GM10248 (cell line): Measurements from ENCODE around the gene MMP24OS.
"Not testable (repeated sequence)": the region's sequence is repeated elsewhere in the genome, so short reads cannot be mapped to it uniquely, and the experiment has no call there.

ENCODE experiments used
- CTCF ChIA-PET: fragments of 300-600 bp; sonication (Branson Sonifier 250); formaldehyde crosslinking; extraction: SDS; loops from one replicate; lab custom pipeline; 2021; ENCODE audit warnings: antibody characterized with exemption; lab: Yijun Ruan, JAX
- POLR2A ChIA-PET: fragments of 350-650 bp; sonication (Branson Sonifier 250); formaldehyde crosslinking; extraction: SDS; loops from one replicate; lab custom pipeline; 2020; ENCODE audit warnings: antibody characterized with exemption; lab: Yijun Ruan, JAX
- DNase-seq: peaks from one replicate; pipeline ENCODE4 v3.0.0; 2012; ENCODE audit errors: extremely low spot score
- TF ChIP-seq, protein P1 (sequence below): IDR thresholded peaks from 2 replicates; pipeline ENCODE4 v1.5.1; 2012; ENCODE audit warnings: mild to moderate bottlenecking, low read depth; ENCODE audit errors: extremely low read depth, missing control alignments, control extremely low read depth

The MMP24OS gene

DNA sequence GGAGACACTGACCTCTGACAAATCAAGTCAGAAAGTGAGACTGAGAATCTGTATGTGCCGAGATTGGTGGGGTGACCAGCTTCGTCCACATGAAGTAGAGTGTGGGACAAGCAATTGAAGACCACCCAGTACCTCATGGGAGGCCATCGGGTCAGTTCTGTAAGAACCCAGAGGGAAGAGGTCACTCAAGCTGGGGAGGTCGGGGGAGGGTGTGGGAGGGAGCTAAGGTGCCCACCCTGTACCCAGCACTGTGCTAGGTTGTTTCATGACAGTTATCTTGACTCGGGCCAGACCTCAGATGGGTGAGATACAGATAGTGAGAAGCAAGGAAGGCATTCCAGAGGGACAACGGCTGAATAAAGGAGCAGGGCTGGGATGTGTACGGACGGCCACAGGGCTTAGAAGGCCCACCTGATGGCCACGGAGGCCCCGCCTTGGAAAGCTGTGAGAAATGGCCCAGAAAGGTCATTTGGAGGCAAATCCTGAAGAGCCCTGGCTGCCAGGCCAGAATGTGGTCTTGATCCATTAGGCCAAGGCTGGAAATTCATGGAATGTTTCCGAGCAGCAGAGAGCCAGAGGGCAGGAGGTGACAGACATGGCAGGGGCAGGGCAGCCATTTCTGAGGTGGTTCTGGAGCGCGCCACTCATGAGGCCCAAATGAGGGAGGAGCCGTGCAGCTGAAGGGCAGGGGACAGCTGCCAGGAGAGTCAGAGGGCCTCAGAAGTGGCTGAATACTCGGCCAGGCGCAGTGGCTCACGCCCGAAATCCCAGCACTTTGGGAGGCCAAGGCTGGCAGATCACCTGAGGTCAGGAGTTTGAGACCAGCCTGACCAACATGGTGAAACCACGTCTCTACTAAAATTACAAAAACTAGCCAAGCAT lies 7.7 kb downstream of the MMP24OS start:
- DNase-seq, result no peak
- TF ChIP-seq, protein P1, sequence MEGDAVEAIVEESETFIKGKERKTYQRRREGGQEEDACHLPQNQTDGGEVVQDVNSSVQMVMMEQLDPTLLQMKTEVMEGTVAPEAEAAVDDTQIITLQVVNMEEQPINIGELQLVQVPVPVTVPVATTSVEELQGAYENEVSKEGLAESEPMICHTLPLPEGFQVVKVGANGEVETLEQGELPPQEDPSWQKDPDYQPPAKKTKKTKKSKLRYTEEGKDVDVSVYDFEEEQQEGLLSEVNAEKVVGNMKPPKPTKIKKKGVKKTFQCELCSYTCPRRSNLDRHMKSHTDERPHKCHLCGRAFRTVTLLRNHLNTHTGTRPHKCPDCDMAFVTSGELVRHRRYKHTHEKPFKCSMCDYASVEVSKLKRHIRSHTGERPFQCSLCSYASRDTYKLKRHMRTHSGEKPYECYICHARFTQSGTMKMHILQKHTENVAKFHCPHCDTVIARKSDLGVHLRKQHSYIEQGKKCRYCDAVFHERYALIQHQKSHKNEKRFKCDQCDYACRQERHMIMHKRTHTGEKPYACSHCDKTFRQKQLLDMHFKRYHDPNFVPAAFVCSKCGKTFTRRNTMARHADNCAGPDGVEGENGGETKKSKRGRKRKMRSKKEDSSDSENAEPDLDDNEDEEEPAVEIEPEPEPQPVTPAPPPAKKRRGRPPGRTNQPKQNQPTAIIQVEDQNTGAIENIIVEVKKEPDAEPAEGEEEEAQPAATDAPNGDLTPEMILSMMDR, result no peak
- POLR2A ChIA-PET, result no interaction called here
- CTCF ChIA-PET, result interaction anchor here (1.0 to 2.8 kb wide), 10 partner anchors 10 to 445 kb away, joined by 3 to 17 read pairs (median 4); partner anchors contain the start of genes EIF6 and NCOA6

DNA sequence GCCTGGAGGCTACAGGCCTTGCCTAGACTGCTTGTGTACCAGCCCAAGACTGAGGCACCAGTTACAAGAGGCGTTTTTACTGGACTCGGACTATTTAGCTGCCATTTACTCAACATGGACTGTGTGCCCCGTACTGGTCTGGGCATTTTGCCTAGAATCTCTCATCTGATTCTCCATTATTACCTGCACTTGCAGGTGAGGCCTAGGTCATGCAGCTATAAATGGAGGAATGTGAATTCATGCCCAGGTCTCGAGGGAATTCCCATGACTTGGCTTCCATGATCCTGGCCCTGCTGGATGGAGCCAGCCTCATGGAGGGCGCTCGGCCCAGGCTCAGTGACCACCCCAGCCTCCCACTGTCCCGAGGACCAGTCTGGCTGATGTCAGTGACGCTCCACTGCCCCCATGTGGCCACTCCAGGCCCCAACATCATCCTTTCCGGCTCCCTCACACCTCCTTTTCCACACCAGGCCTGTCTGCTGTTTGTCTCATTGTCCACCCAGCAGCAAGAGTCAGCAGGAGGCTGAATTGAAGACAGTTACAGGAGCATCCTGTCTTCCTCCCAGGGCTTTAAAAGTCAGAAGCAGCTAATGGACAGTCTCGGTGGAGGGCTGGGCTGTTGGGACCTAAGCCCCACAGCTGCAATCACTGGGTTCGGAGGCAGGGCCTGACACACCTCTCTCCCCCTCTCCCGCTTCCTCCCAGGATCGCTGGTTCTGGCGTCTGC lies 8.7 kb downstream of the MMP24OS start:
- peak; percentile 82 for DNase-seq
- ChIA-PET CTCF (interaction anchor here (0.6 to 2.8 kb wide), 16 partner anchors 8 to 444 kb away, joined by 3 to 17 read pairs (median 5); partner anchors contain the start of genes EIF6 and NCOA6), POLR2A (interaction anchor here (1.0 kb wide), 1 partner anchor 9 kb away, joined by 3 read pairs; the partner anchor contains the start of gene MMP24OS)
- TF ChIP-seq, protein P1, result peak; percentile 74

DNA sequence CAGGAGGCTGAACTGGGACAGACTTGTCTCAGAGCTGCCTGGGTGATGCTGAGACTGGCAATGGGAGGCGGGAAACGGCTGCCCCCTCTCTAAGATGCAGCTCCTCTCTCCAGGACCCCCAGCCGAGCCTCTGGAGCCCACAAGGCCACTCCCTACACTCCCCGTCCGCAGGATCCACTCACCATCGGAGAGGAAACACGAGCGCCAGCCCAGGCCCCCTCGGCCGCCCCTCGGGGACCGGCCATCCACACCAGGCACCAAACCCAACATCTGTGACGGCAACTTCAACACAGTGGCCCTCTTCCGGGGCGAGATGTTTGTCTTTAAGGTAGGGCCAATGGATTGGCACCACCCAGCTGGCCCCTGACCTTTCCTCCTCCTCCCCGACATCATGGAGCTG lies 10.8 kb downstream of the MMP24OS start:
- TF ChIP-seq, protein P1, result no peak
- ChIA-PET POLR2A (no interaction called here), CTCF (interaction anchor here (0.8 to 1.9 kb wide), 3 partner anchors 10 to 122 kb away, joined by 3 to 6 read pairs (median 4); no protein-coding TSS in a partner anchor)
- DNase-seq, result no peak

DNA sequence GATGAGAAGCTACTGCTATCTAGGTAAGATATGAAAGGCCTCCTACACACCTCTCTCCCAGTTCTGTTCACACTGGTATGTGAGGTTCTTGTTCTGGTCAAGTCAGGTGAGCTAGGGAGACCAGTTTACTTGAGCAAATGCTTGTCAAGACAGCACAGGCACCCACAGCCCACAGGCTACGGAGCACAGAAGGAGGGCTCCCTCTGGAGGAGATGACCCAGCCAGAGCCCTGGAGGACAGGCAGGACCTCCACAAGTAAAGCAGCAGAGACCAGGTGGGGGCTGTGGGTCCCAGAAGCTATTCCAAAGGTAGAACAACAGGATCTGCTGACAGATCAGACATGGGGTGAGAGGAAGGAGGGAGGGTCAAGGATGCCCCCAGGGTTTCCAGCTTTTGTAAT lies 13.2 kb downstream of the MMP24OS start:
- CTCF ChIA-PET, result interaction anchor here (0.9 to 1.6 kb wide), 3 partner anchors 11 to 183 kb away, joined by 3 to 4 read pairs (median 3); no protein-coding TSS in a partner anchor
- no peak for DNase-seq
- TF ChIP-seq, protein P1, result peak; percentile 5
- POLR2A ChIA-PET, result interaction anchor here (0.6 kb wide), 1 partner anchor 263 kb away, joined by 6 read pairs; no protein-coding TSS in a partner anchor

DNA sequence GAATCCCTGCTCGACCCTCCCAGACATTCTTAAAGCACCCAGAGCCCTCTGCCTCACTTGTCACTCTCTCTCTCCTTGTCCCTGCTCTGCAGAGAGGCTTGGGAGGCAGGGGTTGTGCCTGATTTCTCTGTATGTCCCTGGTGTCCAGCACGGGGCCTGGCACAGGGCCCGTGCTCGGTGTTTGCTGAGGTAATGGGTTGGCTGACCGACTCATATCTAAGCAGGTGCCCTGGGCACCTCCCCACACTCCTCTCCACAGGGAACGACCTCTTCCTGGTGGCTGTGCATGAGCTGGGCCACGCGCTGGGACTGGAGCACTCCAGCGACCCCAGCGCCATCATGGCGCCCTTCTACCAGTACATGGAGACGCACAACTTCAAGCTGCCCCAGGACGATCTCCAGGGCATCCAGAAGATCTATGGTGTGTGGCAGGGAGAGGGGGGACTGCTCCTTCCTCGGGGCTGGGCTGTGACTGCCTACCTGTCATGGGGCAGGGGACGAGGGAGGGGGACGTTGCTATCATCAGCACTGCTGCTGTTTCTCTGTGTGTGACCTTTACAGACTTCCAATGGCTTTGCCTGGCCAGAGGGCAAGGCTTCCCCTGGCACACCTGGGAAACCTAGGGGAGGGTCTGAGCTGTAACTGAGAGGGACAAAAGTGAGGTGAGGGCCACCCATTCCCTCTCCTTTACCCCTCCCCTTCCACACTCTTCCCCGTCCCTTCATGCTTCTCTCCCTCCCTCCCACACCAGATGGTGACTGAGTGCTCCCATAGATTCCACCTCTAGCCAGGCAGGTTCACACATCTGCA lies 14.2 kb downstream of the MMP24OS start:
- no peak for DNase-seq
- TF ChIP-seq, protein P1, result no peak
- POLR2A ChIA-PET, result no interaction called here
- CTCF ChIA-PET, result no interaction called here

DNA sequence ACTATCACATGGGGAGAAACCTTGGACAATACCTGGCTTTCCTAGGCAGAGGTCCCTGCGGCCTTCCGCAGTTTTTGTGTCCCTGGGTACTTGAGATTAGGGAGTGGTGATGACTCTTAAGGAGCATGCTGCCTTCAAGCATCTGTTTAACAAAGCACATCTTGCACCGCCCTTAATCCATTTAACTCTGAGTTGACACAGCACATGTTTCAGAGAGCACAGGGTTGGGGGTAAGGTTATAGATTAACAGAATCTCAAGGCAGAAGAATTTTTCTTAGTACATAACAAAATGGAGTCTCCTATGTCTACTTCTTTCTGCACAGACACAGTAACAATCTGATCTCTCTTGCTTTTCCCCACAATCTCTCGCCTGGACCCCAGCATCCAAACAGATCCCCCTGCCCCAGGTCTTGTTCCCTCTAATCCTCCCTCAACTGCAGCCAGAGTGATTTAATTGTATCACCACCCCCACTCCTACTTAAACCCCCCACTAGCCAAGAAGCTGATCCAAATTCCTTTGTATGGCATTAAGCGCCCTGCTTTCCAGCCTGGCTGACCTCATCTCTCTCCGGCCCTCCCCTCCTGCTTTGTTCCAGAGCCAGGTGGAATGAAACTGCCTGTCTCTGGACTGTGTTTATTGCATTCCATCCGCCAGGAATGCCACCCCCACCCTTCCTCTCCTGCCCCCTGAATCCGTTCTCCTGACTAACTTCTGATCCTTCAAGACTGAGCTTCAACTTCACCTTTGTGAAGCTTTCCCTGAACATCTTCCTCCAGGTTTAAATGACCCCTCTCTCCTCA lies 15.0 kb downstream of the MMP24OS start:
- CTCF ChIA-PET, POLR2A ChIA-PET, DNase-seq: not testable (repeated sequence)

DNA sequence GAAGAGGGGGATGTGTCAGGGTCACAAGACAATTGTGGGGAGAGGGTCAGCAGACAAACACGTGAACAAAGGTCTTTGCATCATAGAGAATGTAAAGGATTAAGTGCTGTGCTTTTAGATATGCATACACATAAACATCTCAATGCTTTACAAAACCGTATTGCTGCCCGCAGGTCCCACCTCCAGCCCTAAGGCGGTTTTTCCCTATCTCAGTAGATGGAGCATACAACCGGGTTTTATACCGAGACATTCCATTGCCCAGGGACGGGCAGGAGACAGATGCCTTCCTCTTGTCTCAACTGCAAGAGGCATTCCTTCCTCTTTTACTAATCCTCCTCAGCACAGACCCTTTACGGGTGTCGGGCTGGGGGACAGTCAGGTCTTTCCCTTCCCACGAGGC lies 15.6 kb downstream of the MMP24OS start:
- POLR2A ChIA-PET, DNase-seq, CTCF ChIA-PET: not testable (repeated sequence)
